NOMO-1 treated with DMSO at 0.1 percent for 48 hours (cell line): Measurements from ENCODE around the gene FAM13A.

Experiments used
- DNase-seq: peaks from one replicate; lab custom pipeline; 2025; ENCODE audit not compliant: unreplicated experiment; lab: John Stamatoyannopoulos, UW

The FAM13A gene

DNA sequence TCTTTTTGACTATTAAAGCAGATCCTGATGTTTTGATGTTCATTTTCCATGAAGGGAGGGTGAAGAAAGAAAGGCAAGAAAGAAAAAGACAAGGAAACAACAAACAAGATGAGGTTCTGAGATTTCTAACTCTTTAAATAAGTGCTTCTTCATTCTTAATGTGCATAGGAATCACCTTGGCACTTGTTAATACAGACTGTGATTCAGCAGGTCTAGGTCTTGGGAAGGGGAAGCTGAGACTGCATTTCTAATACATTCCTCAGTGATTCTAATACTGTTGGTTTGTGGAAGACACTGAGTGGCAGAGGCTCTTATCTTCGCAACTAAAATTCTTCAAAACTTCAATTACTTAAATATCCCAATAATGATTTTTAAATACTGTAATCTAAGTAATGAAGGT is 264.2 kb downstream of the FAM13A start:
- no peak for DNase-seq

DNA sequence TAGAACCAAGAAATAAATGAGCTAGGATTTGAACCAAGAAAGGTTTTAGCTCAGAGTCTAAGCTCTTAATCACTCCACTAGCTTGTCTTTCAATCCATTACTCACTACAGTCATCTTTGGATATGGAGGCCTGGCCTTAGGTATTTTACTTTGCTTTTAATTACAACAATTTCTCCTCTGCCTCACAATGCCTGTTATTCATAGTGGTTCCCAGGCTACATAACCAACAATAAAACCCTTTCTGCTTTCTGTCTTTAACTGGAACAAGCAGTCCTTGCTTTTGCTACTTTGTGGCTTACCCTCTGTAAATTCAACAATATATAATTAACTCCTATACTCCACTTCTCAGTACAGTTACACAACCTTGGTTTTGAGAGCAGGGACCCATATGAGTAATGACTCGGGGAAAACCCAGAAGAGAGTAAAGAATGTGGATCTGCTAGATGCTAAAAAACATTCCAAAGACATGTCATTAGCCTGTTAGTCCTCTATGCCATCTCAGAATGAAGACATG is 264.7 kb downstream of the FAM13A start:
- peak; percentile 15 for DNase-seq

DNA sequence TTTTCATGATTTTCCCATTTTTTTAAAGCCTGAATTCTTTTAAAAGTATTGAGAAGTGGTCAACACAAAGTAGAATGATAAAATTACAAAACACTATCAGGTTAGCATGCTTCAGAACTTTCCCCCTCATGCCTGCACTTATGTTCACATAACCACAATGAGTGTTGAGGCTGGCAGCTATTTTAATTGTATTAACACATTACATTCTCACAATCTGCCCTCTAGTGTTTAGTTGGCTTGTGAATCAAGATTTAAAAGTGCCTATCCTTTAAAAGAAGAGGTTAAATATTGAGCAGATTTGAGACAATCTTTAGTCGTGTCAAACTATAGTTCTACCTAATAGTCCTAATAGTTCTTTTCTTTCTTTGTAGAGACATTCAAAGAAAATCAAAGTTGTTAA is 265.7 kb downstream of the FAM13A start:
- DNase-seq, result peak; percentile 8

DNA sequence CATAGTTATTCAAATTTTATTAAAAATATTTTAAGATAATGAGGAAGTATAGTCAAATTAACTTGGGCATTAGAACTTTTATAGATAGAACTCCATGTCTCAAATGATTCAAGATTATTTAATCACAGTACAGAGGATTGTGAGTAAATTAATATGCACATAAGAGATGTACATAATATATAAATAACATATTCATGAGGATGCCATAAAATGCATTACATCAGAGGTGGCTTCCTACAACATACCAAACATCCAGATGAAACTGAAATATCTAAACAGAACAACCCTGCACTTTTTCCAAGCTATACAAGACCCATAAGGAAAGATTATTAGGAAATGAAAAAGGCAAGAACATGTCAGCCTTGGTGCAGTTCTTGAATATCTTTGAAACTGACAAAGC is 268.1 kb downstream of the FAM13A start:
- no peak for DNase-seq

DNA sequence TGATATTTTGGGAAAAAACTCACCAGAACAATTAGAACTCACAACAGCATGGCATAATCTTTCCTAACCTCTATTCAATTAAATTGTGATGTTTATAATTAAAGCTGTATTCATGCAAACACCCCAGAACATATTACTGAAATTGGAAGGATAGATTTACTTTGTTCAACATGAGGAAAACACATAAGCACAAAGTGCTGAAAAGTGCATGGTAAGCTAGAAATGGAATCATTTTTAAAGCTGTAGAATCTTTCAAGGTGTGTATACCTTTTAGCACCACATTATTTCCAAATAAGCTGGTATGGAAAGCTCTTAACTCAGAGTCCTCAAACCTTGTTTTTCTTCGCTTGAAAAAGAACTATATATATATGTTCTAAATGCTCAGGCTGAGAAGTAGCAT is 268.6 kb downstream of the FAM13A start:
- DNase-seq, result no peak

DNA sequence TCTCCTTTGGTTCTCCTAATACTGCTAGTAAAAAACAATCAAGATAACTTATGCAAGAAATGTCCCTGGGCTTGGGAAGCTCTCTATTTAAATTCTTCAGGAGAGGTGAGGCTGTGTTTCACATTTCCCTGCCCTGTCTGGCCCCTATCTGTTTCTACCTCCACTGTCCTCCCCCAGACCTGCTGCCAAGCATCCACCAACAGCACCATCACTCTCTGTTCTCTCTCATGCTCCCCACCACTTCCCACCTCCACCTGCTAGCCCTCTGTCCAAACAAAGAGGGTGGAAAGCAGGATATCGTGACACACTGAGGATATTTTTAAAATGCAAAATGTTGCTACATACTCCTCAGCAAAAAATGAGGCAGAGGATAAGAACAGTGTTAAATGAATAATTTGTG is 271.0 kb downstream of the FAM13A start:
- DNase-seq, result no peak

DNA sequence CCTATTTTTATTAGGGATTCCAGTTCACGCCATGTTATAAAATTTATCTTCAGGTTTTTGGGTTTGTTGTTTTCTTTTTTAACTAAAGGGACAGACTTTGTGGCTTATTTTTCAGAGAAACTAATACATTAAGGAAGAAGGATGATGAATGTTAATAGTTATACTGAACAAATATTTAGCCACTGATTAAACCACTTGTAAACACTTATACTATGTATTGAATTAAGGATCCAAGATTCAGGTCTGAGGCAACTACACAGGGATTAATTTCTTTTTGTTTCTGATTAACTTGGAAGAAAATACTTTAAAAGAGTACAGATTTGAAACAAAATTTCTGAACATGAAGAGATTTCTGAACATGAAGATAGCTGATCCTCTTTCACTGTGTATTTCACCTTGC is 276.6 kb downstream of the FAM13A start:
- DNase-seq, result no peak

DNA sequence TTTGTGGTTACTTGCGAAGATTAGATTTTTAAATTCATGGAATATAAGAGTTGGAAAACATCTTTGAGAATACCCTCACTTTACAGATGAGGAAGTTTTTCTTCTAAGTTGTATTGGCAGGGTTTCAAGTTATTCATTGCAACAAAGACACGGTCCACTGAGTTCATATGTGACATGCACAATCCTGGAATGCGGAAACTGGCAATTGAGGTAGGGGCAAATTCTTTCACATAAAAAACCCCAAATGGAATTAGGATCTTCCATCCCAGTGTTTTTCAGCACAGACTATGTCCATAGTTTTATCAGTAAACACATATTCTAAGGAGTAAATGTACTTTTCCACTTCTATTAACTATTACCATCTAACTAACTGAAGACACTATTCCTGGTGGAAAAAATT is 277.6 kb downstream of the FAM13A start:
- no peak for DNase-seq

DNA sequence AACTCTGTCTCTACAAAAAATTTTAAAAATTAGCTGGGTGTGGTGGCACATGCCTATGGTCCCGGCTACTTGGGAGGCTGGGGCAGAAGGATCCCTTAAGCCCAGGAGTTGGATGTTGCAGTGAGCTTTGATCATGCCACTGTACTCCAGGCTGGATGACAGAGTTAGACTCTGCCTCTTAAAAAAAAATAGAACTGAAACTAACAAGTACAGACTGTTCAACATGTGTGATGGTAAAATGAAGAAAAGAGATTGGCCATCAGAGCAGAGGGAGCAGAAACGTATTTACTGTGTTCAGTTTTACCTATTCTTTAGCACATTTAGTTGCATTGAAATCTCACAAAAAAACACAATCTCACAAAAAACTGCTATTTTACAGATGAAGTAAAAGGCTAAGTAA is 281.5 kb downstream of the FAM13A start:
- DNase-seq, result no peak

DNA sequence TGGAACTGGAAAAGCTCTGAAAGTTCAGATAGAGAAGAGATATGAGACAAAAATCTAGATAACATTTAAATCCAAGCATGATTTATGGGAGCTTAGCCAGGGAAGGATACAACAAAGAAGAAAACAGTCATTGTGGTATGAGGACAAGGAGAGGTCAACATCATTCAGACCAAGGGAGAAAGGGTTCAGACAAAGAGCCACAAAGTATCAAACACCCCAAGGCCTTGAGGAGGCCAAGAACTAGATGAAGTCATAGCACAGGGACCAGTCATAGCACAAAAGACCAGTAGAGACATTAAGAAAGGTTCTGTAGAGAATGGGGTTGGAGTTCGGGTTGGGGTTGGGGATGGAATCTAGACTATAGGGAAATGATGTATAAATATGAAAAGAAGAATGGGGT is 282.0 kb downstream of the FAM13A start:
- DNase-seq, result no peak

DNA sequence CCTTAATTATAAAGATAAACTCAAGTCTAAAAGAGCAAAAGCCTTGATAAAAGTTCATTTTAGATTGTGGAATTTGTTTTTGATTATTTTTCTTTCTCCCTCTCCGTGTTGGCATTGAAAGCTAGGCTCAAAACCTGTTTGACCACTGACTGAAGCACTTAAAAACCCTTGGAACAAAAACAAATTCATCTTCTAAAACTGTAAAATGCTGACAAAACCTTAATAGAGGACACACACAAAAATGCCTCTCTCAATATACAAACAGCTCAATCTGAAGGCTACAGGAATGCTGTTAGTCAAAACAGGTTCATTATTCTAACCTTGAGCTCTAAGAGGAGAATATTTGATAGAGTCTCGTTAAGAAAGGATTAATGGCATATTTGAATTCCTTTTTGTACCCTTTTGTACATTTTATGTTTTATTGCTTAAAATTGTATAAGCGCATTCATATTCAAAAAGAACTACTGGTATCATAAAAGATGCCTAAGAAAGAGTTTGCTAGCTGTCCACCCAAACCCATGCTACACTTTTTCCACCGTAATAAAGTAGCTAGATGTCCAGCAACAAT is 285.0 kb downstream of the FAM13A start:
- DNase-seq, result no peak

DNA sequence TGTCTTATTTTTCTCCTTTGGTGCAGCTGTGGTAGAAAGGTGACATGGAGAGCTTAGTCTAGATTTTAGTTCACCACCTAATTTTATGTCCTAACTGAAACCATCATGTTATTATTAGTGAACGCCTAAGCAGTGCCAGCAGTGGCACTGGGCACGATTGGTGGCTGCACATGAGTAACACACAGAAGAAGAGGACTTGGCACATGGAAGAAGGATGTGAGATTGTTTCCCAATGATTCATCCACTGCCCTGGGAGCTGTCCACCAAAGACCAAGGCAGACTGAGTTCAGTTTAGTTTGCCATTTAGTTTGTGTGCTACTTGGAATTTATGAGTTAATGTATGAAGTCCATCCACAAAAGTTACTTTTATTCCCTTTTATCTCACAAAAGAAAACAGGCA is 291.3 kb downstream of the FAM13A start:
- DNase-seq, result no peak

DNA sequence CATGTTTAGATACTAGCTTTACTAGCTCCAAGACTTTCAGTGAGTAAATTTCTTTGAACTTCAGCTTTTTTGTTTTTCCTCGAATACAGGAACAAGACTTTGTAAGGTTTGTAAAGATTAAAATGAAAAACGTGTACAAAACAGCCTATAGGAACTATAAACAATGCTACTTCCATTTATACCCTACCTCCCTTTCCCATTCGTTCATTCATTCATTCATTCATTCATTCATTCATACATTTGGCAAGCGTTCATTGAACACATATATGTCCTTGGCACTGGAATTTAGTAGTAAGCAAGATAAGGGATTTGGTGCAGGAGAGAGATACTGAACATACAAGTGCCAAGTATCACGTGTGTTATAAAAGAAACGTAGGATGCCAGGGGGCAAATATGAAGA is 293.9 kb downstream of the FAM13A start:
- DNase-seq, result no peak

DNA sequence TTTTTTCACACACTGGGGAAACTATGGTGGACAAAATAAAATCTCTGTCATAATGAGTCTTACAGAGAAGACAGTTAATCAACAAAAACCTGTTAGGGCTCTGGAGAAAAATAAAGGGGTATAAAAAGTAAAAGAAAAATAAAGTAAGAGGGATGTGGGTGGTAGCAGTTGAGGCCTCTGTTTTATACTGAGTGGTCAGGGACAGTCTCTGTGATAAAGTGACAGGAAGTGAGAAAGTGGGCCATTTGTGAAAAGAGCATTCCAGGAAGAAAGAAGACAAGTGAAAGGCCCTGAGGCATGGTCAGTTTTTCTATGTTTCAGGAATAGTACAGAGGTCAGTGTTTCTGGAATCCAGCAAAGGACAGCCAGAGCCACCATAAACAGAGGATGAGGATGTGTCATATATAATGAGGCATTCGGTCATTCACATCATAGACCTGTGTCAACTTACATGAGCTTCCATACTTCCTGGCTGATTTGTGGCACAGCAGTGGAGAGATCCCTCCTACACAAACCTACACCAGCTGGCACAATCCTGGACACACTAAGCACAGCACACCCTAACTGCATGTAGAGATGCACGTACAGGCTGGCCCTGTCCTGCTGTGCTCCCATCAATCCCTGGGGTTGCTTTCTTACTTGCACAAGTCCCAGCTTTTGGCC is 295.0 kb downstream of the FAM13A start:
- DNase-seq, result no peak

DNA sequence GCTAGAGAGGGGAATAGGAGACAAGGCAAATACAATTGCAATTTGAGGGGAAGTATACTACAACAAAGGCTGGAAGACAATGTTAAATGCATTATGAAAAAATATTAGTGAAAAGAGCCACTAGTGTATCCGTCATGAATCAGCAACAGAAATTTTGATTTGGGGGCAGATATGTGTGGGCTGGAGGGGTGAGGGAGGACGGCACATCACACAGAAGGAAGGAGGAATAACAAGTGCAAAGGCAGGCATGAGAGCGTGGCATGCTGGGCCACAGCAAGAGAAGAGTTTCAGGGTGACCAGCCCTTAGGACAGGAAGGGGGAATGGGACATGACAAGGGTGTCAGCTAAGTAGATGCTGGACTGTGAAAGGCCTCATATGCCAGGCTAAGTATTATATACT is 295.6 kb downstream of the FAM13A start:
- DNase-seq, result no peak

DNA sequence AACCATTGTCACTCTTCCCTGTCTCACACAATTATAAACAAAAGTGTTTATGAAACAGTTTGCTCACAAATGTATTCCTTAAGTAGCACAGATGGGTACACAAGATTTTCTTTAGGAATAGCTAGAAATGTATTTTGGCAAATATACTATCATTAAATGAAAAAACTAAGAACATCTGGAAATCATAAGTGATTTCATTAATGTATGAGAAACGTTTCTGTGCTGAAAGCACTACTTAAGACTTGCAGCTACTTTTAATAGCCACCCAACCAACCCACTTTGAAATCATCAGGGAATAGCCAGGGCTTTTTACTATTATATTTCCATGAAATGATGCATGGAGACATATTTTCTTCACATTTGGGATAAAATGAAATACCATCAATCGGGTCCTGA is 297.1 kb downstream of the FAM13A start:
- no peak for DNase-seq

DNA sequence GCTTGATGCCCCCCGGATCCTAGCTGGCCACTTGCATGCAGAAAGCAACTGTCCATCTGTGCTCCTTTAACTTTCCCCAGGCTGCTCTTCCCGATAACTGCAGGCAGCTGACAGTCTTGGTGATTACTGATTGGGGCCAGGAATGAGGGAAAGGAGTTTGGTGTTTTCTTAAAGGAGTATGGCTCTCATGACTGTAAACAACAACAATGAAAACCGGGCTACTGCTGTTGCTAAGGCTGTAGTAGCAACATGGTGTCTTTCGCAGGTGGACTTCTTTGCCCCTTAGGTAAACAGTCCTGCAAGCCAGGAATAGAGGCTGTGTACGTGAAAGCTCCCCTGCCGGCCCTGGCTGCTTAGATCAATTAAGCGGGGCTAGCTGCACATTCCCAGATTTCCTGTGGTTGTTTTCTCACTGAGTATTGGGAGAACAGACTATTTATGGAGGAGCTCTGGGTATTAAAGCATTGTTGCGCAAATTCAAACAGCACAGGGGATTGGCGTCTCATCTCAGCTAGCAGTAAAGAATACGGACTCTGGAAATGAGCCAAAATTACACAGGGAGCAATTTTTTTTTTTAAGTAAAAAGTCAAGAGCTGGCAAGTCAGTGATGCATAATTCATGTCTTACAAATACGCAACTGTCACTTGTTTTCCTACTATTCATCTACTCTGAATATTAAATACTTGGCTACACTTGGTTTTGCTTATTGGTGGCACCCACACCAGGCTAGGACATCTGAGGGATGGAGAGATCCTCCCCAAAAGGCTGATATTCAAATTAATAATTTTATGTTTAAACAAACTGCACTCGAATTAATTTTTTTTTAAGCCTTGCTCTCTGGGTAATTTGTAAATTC is 297.7 kb downstream of the FAM13A start:
- DNase-seq, result no peak

DNA sequence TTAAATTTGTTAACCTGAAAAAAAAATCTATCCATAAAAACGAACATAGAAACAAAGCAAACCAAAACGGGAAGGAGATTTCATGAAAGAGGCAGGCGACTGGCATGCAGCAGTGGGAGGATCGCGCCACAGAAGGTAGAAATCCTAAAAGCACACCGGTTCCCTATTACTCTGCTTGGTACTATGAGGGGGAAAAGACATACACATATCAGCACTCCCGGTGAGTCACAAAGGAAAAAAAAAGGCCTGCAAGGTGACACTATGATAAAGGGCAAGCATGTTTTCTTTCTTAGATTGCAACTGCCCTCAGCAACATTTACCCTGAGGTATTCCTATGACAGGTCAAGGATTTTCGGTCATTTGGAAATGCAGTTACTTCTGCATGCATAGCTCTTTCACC is 298.7 kb downstream of the FAM13A start:
- DNase-seq, result no peak

DNA sequence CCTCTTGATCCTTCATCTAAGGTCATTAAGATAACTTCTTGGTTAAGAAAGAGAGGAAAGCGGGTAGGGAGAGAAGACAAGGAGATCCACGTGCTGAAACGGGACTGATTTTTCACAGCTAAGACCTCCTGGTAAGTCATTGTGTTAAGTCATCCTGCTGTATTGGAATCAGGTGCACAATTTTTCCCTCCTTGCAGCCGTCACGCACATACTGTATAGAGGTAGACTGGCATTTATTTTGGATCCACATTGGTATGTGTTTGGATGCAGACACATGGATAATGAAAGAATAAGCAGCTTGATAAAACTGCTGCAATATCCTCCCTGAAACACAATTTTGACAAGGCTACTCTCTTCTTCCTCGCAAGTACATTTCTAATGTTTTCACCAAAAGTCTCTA is 299.2 kb downstream of the FAM13A start:
- no peak for DNase-seq

DNA sequence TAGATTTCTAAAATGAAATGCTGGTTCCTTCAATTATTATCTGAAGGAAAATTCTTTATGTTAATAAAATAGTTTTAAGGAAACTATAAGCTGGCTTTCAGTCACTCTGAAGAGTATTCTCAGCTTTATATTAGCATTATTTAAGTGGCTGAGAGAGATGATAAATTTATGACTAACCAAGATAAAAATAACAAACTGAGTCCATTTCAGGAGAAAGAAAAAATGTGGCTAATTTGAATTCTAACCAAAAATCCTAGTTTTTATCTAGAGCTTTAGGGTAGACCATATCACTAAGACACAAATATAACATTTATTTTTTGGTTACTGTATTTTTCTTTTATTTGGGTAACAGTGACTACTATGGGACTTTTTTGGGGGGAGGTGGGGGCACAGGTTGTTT is 299.9 kb downstream of the FAM13A start:
- no peak for DNase-seq

DNA sequence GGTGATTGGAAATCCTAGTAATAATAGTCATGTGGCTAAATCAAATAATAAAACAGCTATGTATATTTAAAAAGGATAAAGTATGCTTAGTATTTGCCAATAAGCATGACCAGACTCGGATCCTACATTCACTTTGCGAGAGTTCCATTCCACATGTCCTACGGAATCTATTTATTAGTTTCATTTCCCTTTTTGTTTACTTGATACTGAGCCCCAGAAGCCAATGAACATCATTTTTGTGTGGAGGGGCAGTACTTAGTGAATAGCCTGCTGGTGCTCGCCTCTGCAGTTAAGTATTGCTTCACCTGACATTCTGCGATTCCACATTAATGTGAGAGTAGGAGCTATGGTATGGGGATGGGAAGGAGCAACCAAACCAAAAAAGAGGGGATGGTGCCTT is 300.8 kb downstream of the FAM13A start:
- DNase-seq, result peak; percentile 82

DNA sequence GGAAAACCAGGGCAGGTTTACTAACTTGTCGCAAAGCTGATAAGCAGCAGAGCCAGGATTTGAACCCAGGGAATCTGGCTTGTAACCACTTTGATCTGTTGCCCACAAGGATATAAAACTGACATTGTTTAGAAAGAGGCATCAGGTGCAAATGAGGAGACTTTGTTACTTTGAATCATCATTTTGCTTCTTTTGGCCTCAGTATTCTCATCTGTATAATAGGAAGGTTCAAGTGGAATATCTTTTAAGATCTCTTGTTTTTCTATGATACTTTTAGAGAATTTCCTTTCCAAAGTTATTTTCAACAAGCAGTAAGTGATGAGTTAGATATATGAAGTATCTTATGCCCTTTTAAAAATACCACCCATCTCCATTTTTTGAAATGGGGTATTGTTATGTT is 301.5 kb downstream of the FAM13A start:
- DNase-seq, result no peak
